GM12878 (cell line): Measurements from ENCODE around the gene ZNF836. TPM values are rescaled to one million over a fixed set of nuclear protein-coding genes. Genes with fewer than 3 reads are reported as not detected.

Experiments used
- ATAC-seq: fragments of 200-7000 bp; cut with Tn5 transposase; 3 replicates; pipeline ENCODE4 v1.9.1; 2020; ENCODE audit warnings: mild to moderate bottlenecking, moderate library complexity
- BruUV-seq: library from RNA; stranded (reverse); fragments of 400-500 nt; replicated peaks from 2 replicates; lab custom pipeline; 2021; lab: Mats Ljungman, UMichigan
- CTCF ChIA-PET: fragments of 300-600 bp; sonication (Branson Sonifier 250); formaldehyde crosslinking; extraction: SDS; loops from one replicate; lab custom pipeline; 2021; ENCODE audit warnings: inconsistent platforms; lab: Yijun Ruan, JAX
- POLR2A ChIA-PET: fragments of 350-600 bp; formaldehyde crosslinking; extraction: SDS; loops from one replicate; lab custom pipeline; 2021; ENCODE audit warnings: inconsistent platforms; lab: Charles Lee
- RAD21 ChIA-PET: fragments of 300-600 bp; sonication (Branson Sonifier 250); formaldehyde crosslinking; loops from one replicate; lab custom pipeline; 2023; ENCODE audit warnings: antibody characterized with exemption; ENCODE audit not compliant: unreplicated experiment; lab: Charles Lee
- SMC1A ChIA-PET: fragments of 300-600 bp; sonication (Branson Sonifier 250); formaldehyde crosslinking; loops from one replicate; lab custom pipeline; 2023; ENCODE audit not compliant: unreplicated experiment, uncharacterized antibody; lab: Charles Lee
- DNase-seq: peaks from one replicate; pipeline ENCODE4 v3.0.0-alpha.2; 2011; ENCODE audit warnings: low read depth, low spot score
- FAIRE-seq: peaks from 3 replicates; lab custom pipeline; 2011; peaks lifted over from hg19 to GRCh38; lab: Jason Lieb, UNC
- H2AFZ ChIP-seq: 2 replicates; pipeline ENCODE4 v1.6.0; 2011; ENCODE audit warnings: low read depth, low read length, control low read depth; ENCODE audit not compliant: control insufficient read depth
- H3K27ac ChIP-seq: 2 replicates; pipeline ENCODE4 v1.5.1; 2011; ENCODE audit warnings: control low read depth; ENCODE audit not compliant: control insufficient read depth, insufficient read depth
- H3K27me3 ChIP-seq, 2 experiments: replicated peaks in 1 of 2; 2 replicates each; pipeline versions ENCODE4 v1.6.0 to v1.6.1; 2011; ENCODE audit warnings: low read length in 1 of 2; ENCODE audit not compliant: control insufficient read depth in 2 of 2, insufficient read depth in 2 of 2
- H3K36me3 ChIP-seq, 2 experiments: 2 replicates each; pipeline ENCODE4 v1.5.1; 2011; ENCODE audit warnings: low read length in 1 of 2; ENCODE audit not compliant: control insufficient read depth in 2 of 2, insufficient read depth in 2 of 2
- H3K4me1 ChIP-seq: 2 replicates; pipeline ENCODE4 v1.6.1; 2011; ENCODE audit warnings: mild to moderate bottlenecking, low read length, moderate library complexity, mixed read lengths; ENCODE audit not compliant: control insufficient read depth, insufficient read depth
- H3K4me2 ChIP-seq: 2 replicates; pipeline ENCODE4 v1.6.0; 2011; ENCODE audit warnings: control low read depth; ENCODE audit not compliant: control insufficient read depth, insufficient read depth
- H3K4me3 ChIP-seq: fragments of 200-600 bp; sonication (generic); 2 replicates; pipeline ENCODE4 v1.5.1; 2016
- H3K79me2 ChIP-seq: 2 replicates; pipeline ENCODE4 v1.6.0; 2011; ENCODE audit warnings: low read length; ENCODE audit not compliant: control insufficient read depth, insufficient read depth
- H3K9ac ChIP-seq: 2 replicates; pipeline ENCODE4 v1.8.0; 2011; ENCODE audit warnings: low read length, control low read depth, mixed read lengths; ENCODE audit not compliant: control insufficient read depth, insufficient read depth
- H3K9me3 ChIP-seq: replicated peaks from 3 replicates; pipeline ENCODE4 v1.5.1; 2011; ENCODE audit warnings: mild to moderate bottlenecking, low read length; ENCODE audit not compliant: control insufficient read depth, insufficient read depth
- H4K20me1 ChIP-seq: 2 replicates; pipeline ENCODE4 v1.6.0; 2011; ENCODE audit not compliant: control insufficient read depth, insufficient read depth
- CBX3 ChIP-seq: fragments of 200-600 bp; sonication (generic); IDR thresholded peaks from 2 replicates; pipeline ENCODE4 v1.6.1; 2016; ENCODE audit warnings: low read depth, borderline replicate concordance
- JUND ChIP-seq: IDR thresholded peaks from 2 replicates; pipeline ENCODE4 v1.6.1; 2012; ENCODE audit warnings: low read depth, mild to moderate bottlenecking, low read length, improper control_type of control experiment, moderate library complexity
- NFYA ChIP-seq: IDR thresholded peaks from 2 replicates; pipeline ENCODE4 v1.6.1; 2011; ENCODE audit warnings: low read depth, mild to moderate bottlenecking, low read length, improper control_type of control experiment, borderline replicate concordance
- PKNOX1 ChIP-seq: fragments of 450-650 bp; IDR thresholded peaks from 2 replicates; pipeline ENCODE4 v1.6.1; 2016; ENCODE audit warnings: mild to moderate bottlenecking
- RAD21 ChIP-seq: IDR thresholded peaks from 2 replicates; pipeline ENCODE4 v1.6.1; 2011; ENCODE audit warnings: mild to moderate bottlenecking, low read depth, low read length, moderate library complexity; ENCODE audit not compliant: insufficient read depth
- RFX5 ChIP-seq: IDR thresholded peaks from 2 replicates; pipeline ENCODE4 v1.6.1; 2011; ENCODE audit warnings: low read depth, low read length, improper control_type of control experiment
- ZNF274 ChIP-seq: IDR thresholded peaks from one replicate; pipeline ENCODE4 v1.8.0; 2011; ENCODE audit not compliant: insufficient read length, insufficient read depth
- WGBS: methylation state at CpG from one replicate; pipeline ENCODE4 v1.1.6; 2016; ENCODE audit warnings: low lambda C conversion rate; ENCODE audit not compliant: insufficient replicate concordance, insufficient coverage; ENCODE audit errors: missing lambda C conversion rate; 5-methylcytosine and 5-hydroxymethylcytosine counted together
- in situ Hi-C: fragments of 300-500 bp; cut with MboI; formaldehyde crosslinking; loops from 9 replicates; pipeline ENCODE4 v1.14.3; 2018; ENCODE audit warnings: mixed read lengths
- intact Hi-C: fragments of 100-400 bp; cut with micrococcal nuclease; formaldehyde crosslinking; loops from one replicate; pipeline ENCODE4 v1.14.2; 2022; ENCODE audit not compliant: unreplicated experiment
- polyA plus RNA-seq, 11 experiments: library from polyadenylated mRNA; depleted of rRNA in 4 of 11; unstranded in 6 of 11; stranded (reverse) in 5 of 11; fragments of >200 nt; fragmentation: Nextera tagmentation in 4 of 11; fragmentation: Illumina TruSeq in 1 of 11; extraction: Ambion mirVana in 4 of 11; extraction: Trizol in 1 of 11; gene quantifications; 1 replicate in 1 of 11; 2 replicates in 10 of 11; pipeline versions ENCODE4 v1.2.1 to v1.2.3, GENCODE V29; 2011 to 2016; ENCODE audit warnings: inconsistent platforms in 2 of 11, missing spikeins in 2 of 11, low read depth in 1 of 11
- total RNA-seq, 4 experiments: library from RNA; depleted of rRNA in 3 of 4; stranded (reverse); fragments of >200 nt in 3 of 4; fragmentation: Illumina TruSeq in 1 of 4; extraction: Trizol in 1 of 4; gene quantifications; 2 replicates each; pipeline versions ENCODE4 v1.2.1 to v1.2.3, GENCODE V29; 2013 to 2021

Gene ZNF836
- total and polyA plus RNA-seq, 10 of the 15 experiments (the other 5 are each of a cell fraction or from before 2014, with no cell fraction given) = 4.5 to 9.2 (median 6.2) TPM

GRCh38 chr19:52155596-52156359, 15.6 kb downstream of the ZNF836 start:
- ChIA-PET RAD21 (no interaction called here), CTCF (no interaction called here), POLR2A (no interaction called here), SMC1A (no interaction called here)
- no peak for FAIRE-seq
- Histone ChIP-seq H3K36me3 (peaks cover 0 to 7% of the 10 kb centered on the region in 2 experiments; a peak in 1 of 4 replicates), H3K27me3 (no peaks in the 10 kb centered on the region), H2AFZ (no peak overlapping the region), H4K20me1 (no peaks in the 10 kb centered on the region), H3K9me3 (peaks cover 39% of the 10 kb centered on the region), H3K27ac (no peak overlapping the region), H3K79me2 (no peaks in the 10 kb centered on the region), H3K4me3 (no peak overlapping the region), H3K9ac (no peak overlapping the region), H3K4me2 (no peak overlapping the region), H3K4me1 (no peaks in the 10 kb centered on the region)
- intact Hi-C loops = no loop called here
- BruUV-seq = no TSS peak
- 95% methylated on average over 15 of the region's 15 CpGs for WGBS
- in situ Hi-C loops = no loop called here
- no peak for DNase-seq
- ATAC-seq = no peak
- peak; percentile 68 for TF ChIP-seq ZNF274
- no peak for TF ChIP-seq CBX3

GRCh38 chr19:52148256-52148655, 23.2 kb downstream of the ZNF836 start:
- H3K27ac ChIP-seq = no peak overlapping the region
- no peaks in the 10 kb centered on the region for H3K36me3 ChIP-seq
- ChIA-PET CTCF (no interaction called here), SMC1A (no interaction called here), POLR2A (no interaction called here), RAD21 (no interaction called here)
- H3K9ac ChIP-seq = no peak overlapping the region
- H3K9me3 ChIP-seq = no peaks in the 10 kb centered on the region; the same call in 1 of the 3 replicates
- no peak for ATAC-seq
- H4K20me1 ChIP-seq = no peaks in the 10 kb centered on the region
- no peak overlapping the region for H3K4me3 ChIP-seq
- H3K4me2 ChIP-seq = no peak overlapping the region
- no peak for DNase-seq
- H3K4me1 ChIP-seq = no peaks in the 10 kb centered on the region
- FAIRE-seq = no peak
- no peak overlapping the region for H2AFZ ChIP-seq
- in situ Hi-C loops (no loop called here), intact Hi-C loops (no loop called here)
- BruUV-seq = no TSS peak
- no peaks in the 10 kb centered on the region for H3K79me2 ChIP-seq
- H3K27me3 ChIP-seq = no peaks in the 10 kb centered on the region
- TF ChIP-seq PKNOX1 (no peak), JUND (no peak), RFX5 (no peak), NFYA (no peak), RAD21 (no peak)
